Measurements from ENCODE around the gene ZCCHC14.

GRCh38 chr16:87460936-87461335 is 31.9 kb downstream of the ZCCHC14 start:
- no peak for TF ChIP-seq CTCF (IDR thresholded peaks at IDR 0.05)
- no peak for TF ChIP-seq POLR2AphosphoS5 (IDR thresholded peaks at IDR 0.05)

Data from upper lobe of left lung (tissue), 4 donors.